Astrocyte (in vitro differentiated cells and primary cell): ENCODE results near the gene PSORS1C1.
"Not testable (repeated sequence)": the region's sequence is repeated elsewhere in the genome, so short reads cannot be mapped to it uniquely, and the experiment has no call there.

Experiments
- EZH2 ChIP-seq: IDR thresholded peaks from 2 replicates; pipeline ENCODE4 v1.6.1; 2012; ENCODE audit warnings: mild to moderate bottlenecking, low read length, inconsistent platforms; ENCODE audit not compliant: insufficient read depth
- TF ChIP-seq, protein P1 (sequence below): IDR thresholded peaks from 2 replicates; pipeline ENCODE4 v1.5.1; 2011; ENCODE audit warnings: low read depth, mild to moderate bottlenecking, inconsistent platforms, low read length, moderate library complexity; ENCODE audit not compliant: insufficient read depth

GRCh38 chr6:31165064-31165832 is 50.6 kb downstream of the PSORS1C1 start:
- TF ChIP-seq, protein P1, sequence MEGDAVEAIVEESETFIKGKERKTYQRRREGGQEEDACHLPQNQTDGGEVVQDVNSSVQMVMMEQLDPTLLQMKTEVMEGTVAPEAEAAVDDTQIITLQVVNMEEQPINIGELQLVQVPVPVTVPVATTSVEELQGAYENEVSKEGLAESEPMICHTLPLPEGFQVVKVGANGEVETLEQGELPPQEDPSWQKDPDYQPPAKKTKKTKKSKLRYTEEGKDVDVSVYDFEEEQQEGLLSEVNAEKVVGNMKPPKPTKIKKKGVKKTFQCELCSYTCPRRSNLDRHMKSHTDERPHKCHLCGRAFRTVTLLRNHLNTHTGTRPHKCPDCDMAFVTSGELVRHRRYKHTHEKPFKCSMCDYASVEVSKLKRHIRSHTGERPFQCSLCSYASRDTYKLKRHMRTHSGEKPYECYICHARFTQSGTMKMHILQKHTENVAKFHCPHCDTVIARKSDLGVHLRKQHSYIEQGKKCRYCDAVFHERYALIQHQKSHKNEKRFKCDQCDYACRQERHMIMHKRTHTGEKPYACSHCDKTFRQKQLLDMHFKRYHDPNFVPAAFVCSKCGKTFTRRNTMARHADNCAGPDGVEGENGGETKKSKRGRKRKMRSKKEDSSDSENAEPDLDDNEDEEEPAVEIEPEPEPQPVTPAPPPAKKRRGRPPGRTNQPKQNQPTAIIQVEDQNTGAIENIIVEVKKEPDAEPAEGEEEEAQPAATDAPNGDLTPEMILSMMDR = not testable (repeated sequence)
- TF ChIP-seq EZH2 = not testable (repeated sequence)
